HG03521 (cell line): ENCODE results near the gene CAPN10.

Experiments
- ATAC-seq: cut with Tn5 transposase; IDR thresholded peaks from one replicate; pipeline ENCODE4 v1.9.1; 2021; ENCODE audit warnings: mild to moderate bottlenecking, moderate library complexity; ENCODE audit not compliant: unreplicated experiment

The CAPN10 gene

GRCh38 chr2:240636563-240637115 lies 50.1 kb downstream of the CAPN10 start:
- ATAC-seq: no peak

DNA sequence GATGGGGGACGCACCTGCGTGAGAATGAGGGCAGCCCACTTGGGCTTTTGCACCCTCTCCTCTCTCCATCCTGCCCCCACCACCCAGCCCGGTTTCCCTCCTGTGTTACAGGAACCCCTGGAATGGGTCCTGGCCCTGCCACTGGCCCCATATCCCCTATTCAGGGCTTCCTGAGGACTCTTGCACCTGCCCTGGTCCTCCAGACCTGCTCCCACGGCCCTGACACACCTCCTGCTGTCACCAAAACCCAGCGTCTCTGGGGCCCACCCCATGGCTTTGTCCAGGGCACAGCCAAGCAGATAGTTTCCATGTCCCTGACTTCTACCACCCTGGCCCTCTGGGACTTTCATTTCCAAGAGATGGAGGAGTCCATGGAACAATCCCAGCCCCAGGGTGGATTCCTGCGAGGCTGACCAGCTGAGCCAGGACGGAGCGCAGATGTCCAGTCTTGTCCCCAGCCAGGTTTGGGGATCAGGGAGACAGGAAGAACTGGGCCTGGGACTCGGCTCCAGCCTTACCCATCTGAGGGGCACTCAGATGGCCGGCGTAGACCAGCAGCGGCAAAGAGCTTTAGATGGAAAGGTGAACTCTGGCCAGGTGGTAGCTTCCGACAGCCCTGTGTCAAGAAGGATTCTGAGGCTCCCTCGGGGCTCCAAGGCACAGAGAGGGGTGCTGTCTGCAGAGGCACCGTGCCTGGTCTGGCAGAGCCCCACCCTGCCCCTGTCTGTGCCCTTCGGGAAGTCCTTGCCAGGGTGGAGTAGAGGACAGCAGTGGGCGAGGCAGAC lies 50.8 kb downstream of the CAPN10 start:
- no peak for ATAC-seq

DNA sequence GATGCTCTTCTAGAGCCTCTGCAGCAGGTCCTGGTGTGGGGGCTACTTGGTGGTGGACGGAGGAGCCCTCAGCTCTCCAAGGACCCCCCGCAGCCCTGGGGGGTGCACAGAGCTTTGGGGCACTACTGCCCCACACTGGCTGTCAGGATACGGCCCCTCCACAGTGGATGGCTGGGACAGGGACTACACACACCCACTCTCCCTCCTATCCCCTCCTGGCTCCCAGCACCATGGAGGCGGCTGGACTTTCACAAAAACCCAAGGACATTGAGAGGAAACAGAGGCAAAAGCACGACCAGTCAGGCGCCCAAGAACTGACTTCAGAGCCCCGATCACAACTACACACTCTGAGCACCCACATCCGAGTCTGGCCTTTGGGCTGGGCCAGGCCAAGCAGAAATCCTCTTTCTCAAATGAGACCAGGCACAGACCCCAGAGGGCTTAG lies 51.4 kb downstream of the CAPN10 start:
- no peak for ATAC-seq

DNA sequence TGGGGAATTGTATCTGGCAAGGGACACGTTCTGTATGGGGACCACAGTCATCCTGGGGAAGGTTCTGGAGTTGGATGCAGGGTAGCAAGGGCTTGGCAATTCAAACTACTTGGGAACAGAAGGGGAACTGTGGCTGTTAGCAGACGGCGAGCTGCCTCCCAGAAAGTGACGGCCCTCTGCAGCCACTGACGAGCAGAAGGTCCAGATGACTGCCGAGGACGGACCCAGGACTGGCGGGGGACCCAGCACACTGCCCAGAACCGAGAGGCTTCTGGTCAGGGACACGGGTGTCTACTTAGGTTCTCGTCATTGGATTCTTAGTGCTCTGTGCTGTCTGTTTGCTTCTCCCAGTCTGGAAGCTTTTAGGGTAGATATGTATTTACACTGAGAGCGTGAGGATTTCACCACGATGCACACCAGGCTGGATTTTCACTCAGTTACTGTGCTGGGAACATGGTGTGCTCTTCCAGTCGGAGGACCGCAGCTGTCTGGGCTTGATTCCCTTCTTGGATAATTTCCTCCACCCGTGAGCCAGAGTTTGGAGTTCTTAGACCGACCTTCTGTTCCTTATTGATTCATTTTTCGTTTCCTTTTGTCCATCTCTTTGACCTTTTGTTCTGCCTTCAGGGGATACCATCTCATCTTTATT lies 52.1 kb downstream of the CAPN10 start:
- no peak for ATAC-seq

- ATAC-seq: no peak
Measured at GRCh38 chr2:240639566-240639965, 53.0 kb downstream of the CAPN10 start.

- ATAC-seq: no peak
Measured at GRCh38 chr2:240640939-240641338, 54.4 kb downstream of the CAPN10 start.

DNA sequence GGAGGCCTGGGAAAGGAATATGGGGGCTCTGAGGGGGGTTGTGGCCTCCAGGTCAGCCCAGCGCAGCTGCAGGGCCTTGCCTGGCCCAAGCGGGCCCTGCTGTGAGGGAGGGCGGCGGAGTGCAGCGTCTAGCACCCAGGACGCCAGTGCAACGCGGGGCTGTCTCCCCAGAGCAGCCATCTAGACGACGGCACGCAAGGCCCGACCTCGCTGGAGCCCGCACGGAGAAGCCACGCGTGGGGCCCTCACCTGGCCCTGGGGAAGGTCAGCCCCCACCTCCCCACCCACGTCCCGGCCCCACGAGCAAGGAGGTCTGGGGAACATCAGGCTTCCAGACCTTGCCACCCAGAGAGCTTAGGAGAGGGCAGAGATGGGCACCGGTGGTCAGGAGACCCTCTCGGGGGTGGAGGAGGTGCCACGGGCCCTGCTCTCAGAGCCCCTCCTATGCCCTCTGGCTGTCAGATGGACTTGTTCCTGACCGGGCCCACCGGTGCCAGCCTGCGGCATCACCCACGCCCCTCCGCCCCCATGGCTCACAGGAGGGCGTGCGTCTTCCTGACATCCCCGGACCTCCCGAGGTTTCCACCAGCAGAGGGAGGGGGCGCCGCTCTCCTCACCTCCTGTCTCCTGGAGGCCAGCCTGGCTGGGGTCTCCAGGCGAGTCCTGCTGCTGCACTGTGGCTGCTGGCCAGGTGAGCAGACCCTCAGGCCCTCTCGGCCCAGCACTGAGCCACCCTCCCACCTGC lies 55.7 kb downstream of the CAPN10 start:
- no peak for ATAC-seq

DNA sequence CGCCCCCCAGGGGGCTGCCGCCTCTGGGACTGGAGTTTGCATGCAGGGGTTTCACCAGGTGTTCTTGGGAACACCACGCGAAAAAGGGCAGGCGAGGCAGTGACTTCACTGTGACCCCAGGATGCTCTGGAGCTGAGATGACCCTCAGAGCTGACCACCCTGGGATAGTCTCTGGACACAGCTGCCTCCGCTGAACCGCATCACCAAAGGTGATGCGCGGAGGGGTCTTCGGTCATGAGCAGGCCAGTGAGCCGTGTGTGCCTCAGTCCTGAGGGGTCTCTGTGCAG lies 56.2 kb downstream of the CAPN10 start:
- ATAC-seq: no peak

- ATAC-seq: no peak
Measured at GRCh38 chr2:240643093-240643810, 56.7 kb downstream of the CAPN10 start.

DNA sequence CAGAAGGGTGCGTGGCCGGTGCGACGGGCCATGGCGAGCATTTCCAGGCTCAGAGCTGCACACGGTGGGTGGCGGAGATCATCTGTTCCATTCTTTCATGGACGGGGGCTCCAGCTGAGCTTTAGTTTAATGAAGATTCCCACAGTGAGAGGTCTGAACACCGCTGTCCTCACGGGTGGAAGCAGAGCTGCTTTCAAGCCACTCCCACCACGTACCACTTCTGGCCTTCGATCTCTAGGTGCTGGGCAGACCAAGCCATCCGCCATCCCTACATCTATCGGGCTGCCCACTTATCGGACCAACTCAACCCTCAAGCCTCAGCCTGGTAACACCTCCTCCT lies 57.2 kb downstream of the CAPN10 start:
- ATAC-seq: no peak

- no peak for ATAC-seq
Measured at GRCh38 chr2:240644171-240644651, 57.7 kb downstream of the CAPN10 start.

DNA sequence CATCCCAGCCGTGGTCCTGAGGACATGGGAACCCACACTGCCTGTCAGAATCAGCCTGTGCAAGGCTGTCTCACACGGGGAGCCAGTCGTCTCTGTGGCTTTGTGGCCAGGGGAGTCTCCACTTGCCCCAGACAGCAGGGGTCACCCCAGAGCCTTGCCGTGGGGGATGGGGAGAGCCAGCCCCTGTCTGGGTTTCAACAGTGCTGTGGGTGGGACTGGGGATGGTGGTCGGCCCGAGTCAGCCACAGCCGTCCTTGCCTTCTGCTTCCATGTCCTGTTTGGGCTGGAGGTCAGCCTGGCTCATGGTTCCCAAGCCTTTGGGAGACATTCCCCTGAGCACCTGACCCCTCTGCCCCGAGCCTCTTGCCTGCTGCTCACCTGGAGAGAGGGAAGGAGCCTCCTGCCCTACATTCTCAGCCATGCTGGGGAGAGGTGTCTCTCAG lies 58.3 kb downstream of the CAPN10 start:
- ATAC-seq: no peak

- ATAC-seq: no peak
Measured at GRCh38 chr2:240645346-240645745, 58.8 kb downstream of the CAPN10 start.

- ATAC-seq: no peak
Measured at GRCh38 chr2:240645801-240646175, 59.3 kb downstream of the CAPN10 start.

DNA sequence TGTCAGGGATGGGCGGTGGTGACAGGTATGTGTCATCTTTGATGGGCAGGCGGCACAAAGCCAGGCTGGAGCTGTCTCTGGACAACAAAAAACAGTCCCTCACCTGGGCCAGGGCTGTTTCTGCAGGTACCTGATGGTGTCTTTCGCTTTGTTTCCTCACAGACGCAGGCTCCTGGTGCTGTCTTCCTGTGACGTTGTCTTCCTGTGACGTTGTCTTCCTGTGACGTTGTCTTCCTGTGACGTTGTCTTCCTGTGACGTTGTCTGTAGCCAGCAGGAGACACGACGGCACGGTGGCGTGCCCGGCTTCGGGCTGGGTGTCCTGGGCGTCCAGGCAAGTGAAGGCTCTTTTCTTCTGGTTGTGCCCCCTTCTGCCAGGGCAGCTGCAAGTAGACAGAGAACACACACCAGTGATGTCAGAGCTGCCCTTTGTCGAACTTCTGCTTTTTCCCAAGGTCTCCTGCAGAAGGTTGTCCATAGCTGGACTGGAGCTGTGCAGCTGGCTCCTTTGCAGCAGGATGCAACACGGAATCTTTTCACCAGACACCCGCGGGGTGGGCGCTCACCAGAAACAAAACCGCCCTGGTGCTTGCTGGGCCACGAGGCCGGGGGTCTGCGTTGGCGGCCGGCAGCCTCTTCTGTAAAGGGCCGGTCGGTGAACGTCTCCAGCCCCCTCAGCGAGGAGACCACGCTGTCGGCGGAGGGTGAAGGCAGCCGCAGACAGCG lies 59.8 kb downstream of the CAPN10 start:
- no peak for ATAC-seq

DNA sequence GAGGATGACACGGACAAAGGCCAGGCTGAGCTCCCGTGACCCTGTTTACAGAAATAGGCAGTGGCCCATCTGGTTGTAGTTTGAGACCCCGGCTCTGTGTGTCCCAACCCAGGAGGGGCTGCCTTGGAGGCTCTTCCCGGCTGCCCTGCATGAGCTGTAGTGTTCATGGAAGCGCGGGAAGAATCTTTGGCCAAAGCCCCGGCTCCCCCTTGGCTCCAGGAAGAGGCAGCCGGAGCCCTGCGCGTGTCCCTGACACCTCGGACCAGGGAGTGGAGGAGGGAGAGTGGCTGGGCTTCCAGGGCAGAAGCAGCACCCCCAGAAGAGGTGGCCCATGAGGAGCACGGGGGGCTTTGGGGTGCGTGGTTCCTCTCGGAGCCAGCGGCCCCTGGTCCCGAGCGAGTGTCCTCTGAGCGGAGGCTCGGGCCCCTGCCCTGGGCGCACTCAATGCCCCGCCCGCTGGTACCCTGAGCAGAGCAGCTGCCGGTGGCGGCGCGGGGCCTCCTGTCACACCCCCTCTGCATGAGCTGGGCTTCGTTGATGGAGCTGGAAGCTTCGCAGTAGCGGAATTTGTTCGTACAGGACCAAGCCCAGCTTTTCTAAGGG lies 60.5 kb downstream of the CAPN10 start:
- ATAC-seq: no peak

DNA sequence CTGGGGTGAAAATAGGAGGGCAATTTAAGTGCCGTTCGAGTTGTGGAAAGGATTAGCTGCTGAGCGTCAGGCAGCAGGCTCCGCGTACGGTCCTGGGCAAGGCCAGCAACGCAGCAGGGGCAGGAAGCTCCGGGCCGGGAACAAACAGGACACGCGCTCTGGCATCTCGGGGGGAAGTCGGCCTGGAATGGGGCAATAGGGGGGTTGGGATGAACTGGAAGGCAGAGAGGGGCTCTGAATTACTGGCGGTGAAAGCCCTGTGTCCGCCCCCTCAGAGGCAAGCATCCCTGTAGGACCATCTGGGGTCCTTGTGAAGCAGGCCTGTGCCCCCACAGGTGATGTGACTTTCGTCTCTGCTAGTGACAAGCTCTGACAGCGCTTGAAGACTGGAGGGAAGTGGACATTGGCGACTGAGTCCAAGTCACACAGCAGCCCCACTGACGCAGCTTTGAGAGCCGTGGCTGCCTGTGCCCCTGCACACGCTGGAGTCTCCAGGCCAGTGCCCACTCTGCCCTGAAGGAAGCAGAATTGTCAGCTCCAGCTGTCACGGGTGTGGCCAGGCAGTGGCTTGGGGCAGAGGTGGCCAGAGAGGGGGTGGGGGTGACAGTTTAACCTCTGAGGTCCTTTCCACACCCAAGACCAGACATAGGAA lies 61.1 kb downstream of the CAPN10 start:
- no peak for ATAC-seq

DNA sequence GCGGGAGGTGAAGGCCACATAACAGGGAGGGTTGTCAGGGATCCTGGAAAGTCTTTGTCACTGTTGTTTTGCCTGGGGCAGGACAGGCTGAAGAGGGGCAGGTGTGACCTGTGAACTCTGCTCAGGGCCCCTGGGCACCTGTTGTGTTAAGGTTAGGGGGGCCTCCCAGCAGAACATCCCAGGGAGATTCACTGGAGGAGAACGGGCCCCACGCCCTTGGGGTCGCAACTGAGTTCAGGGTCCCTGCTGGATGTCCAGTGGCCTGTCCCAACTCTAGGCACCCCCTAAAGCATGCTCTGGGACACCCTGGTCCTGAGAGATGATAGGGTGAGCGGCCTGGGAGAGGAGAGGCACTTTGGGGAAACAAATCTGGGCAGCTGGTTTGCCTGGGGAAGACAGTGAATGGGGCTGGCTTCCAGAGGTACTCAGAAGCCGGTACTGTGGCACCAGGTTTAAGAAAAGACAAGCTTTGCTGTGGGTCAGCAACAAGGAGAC lies 61.7 kb downstream of the CAPN10 start:
- ATAC-seq: no peak
